Colonic mucosa (tissue), 4 donors: ENCODE measurements around the gene PAPSS2. TPM values are rescaled to one million over a fixed set of nuclear protein-coding genes. Genes with fewer than 3 reads are reported as not detected.

Experiments
- DNase-seq: peaks from one replicate; pipeline ENCODE4 v3.0.0-alpha.2; 2020
- H3K27ac ChIP-seq: fragments of 200-600 bp; one replicate; pipeline ENCODE4 v1.8.0; 2021
- H3K27me3 ChIP-seq: fragments of 200-600 bp; one replicate; pipeline ENCODE4 v1.8.0; 2021
- H3K36me3 ChIP-seq: fragments of 200-600 bp; one replicate; pipeline ENCODE4 v1.8.0; 2021
- H3K4me1 ChIP-seq: fragments of 200-600 bp; one replicate; pipeline ENCODE4 v1.8.0; 2021; ENCODE audit warnings: mild to moderate bottlenecking
- H3K4me3 ChIP-seq: fragments of 200-600 bp; one replicate; pipeline ENCODE4 v1.8.0; 2021
- H3K9ac ChIP-seq, 2 donors: one replicate each; pipeline ENCODE4 v1.7.0; 2013; ENCODE audit warnings: control low read depth in 2 of 2, low read depth in 2 of 2, low read length in 2 of 2
- H3K9me3 ChIP-seq: fragments of 200-600 bp; one replicate; pipeline ENCODE4 v1.8.0; 2021
- intact Hi-C: fragments of 100-400 bp; cut with DNase I; formaldehyde crosslinking; loops from one replicate; pipeline ENCODE4 v1.14.1; 2022
- total RNA-seq, 2 donors: library from RNA; stranded (reverse); fragmentation: NEBNext Ultra II Directional in 1 of 2; extraction: Animal tissue kit (Norgen Biotek cat#: 25700) in 1 of 2; gene quantifications; one replicate each; pipeline ENCODE4 v1.2.1, GENCODE V29; 2021
- TF ChIP-seq, protein P1 (sequence below): fragments of 200-600 bp; IDR thresholded peaks from one replicate; pipeline ENCODE4 v1.8.0; 2022; ENCODE audit warnings: antibody characterized with exemption, mild to moderate bottlenecking
- donor health status: healthy.
- donor health status: DM: no; HTN: no; CAD: no.
- donor health status: DM: no; HTN: no; CAD: no.

The PAPSS2 gene
- total RNA-seq, 2 donors from 2014 or later, result 279 to 310 TPM

DNA sequence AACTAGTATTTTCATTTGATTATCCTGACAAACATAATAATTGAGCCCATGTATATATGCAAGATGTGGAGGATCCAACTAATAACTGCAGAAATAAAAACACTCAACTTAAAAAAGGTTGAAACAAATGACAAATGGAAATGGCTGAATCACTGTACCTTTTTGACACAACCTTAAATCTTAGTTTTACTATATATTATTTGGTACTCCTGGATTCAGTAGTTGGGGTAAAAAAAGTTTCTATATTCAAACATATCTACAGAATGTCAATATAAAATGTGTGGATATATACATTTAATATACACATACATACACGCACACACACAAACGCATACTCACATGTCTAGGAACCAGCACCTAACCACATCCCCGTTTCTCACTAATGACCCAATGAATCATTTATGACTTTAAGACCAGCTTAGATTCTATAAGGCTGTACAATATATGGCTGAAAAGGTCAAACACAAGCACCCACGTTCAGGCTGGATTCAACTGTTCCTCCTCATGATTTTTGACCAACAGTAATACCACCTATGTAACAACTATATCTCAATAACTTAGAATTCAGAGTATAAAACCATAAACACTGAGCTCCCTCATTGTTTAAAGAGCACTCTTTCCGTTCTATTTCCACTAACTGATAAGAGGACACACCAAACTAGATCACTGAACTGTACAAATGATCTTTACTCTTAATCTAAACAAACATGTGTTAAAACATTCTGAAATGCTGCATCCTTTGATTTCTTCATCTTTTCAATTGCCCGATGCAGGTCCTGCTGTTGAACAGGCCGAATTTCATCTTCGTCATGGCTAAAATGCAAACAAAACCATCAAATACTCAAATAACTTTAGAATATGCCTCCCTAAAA, 94.6 kb downstream of the PAPSS2 start:
- intact Hi-C loops, result no loop called here
- no peaks in the 10 kb centered on the region for H3K36me3 ChIP-seq
- no peak overlapping the region for H3K27ac ChIP-seq
- no peaks in the 10 kb centered on the region for H3K27me3 ChIP-seq
- no peak overlapping the region for H3K4me3 ChIP-seq
- H3K9ac ChIP-seq, result no peak overlapping the region
- TF ChIP-seq, protein P1, sequence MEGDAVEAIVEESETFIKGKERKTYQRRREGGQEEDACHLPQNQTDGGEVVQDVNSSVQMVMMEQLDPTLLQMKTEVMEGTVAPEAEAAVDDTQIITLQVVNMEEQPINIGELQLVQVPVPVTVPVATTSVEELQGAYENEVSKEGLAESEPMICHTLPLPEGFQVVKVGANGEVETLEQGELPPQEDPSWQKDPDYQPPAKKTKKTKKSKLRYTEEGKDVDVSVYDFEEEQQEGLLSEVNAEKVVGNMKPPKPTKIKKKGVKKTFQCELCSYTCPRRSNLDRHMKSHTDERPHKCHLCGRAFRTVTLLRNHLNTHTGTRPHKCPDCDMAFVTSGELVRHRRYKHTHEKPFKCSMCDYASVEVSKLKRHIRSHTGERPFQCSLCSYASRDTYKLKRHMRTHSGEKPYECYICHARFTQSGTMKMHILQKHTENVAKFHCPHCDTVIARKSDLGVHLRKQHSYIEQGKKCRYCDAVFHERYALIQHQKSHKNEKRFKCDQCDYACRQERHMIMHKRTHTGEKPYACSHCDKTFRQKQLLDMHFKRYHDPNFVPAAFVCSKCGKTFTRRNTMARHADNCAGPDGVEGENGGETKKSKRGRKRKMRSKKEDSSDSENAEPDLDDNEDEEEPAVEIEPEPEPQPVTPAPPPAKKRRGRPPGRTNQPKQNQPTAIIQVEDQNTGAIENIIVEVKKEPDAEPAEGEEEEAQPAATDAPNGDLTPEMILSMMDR, result no peak
- H3K4me1 ChIP-seq, result no peaks in the 10 kb centered on the region
- no peak for DNase-seq
- no peaks in the 10 kb centered on the region for H3K9me3 ChIP-seq

DNA sequence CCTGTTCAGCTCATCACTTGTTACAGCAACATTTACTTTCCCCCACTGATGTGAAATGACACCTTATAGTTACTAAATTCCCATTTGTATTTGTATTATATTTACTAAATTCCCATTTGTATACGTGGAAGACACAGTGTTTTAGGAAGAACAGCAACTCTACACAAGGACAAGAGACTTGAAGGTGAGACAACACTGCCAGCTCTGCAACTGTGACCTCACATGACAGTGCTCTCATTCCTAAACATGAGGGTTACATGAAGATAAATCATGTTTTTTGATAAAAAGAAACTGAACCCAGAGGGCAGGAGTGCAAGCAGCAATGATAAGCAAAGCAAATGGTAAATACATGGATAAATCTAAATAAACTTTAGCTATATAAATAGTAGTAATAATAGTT, 98.0 kb downstream of the PAPSS2 start:
- Histone ChIP-seq H3K4me3 (no peak overlapping the region), H3K36me3 (no peaks in the 10 kb centered on the region), H3K4me1 (no peaks in the 10 kb centered on the region), H3K9me3 (no peaks in the 10 kb centered on the region), H3K27ac (no peak overlapping the region), H3K27me3 (no peaks in the 10 kb centered on the region), H3K9ac (no peak overlapping the region)
- DNase-seq, result no peak
- intact Hi-C loops, result no loop called here
- TF ChIP-seq, protein P1, result no peak

GRCh38 chr10:87759551-87759950, 99.9 kb downstream of the PAPSS2 start:
- DNase-seq, result no peak
- TF ChIP-seq, protein P1, result no peak
- Histone ChIP-seq H3K4me1 (no peaks in the 10 kb centered on the region), H3K36me3 (no peaks in the 10 kb centered on the region), H3K4me3 (no peak overlapping the region), H3K9me3 (no peaks in the 10 kb centered on the region), H3K27ac (no peak overlapping the region), H3K9ac (no peak overlapping the region), H3K27me3 (no peaks in the 10 kb centered on the region)
- intact Hi-C loops, result no loop called here

DNA sequence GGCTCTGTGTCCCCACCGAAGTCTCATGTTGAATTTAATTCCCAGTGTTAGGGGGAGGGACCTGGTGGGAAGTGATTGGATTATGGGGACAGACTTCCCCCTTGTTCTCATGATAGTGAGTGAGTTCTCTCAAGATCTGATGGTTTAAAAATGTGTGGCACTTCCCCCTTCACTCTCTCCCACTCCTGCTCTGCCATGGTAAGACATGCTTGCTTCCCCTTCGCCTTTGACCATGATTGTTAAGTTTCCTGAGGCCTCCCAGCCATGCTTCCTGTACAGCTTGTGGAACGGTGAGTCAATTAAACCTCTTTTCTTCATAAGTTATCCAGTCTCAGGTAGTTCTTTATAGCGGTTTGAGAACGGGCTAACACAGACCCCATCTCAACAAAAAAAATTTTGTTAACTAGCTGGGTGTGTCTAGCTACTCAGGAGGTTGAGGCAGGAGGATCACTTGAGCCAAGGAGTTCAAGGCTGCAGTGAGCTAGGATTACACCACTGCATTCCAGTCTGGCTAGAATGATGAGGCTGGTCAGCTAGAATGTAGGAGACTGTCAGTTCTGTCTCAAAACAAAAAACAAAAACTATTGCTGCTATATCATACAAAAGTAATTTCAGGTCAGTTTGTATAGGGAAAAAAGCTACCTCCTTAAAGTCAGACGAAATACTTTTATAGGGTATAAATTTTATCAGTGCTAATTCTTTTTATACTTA, 100.7 kb downstream of the PAPSS2 start:
- no peak overlapping the region for H3K27ac ChIP-seq
- no peak overlapping the region for H3K9ac ChIP-seq
- intact Hi-C loops, result no loop called here
- DNase-seq, result no peak
- no peaks in the 10 kb centered on the region for H3K4me1 ChIP-seq
- no peak overlapping the region for H3K4me3 ChIP-seq
- H3K27me3 ChIP-seq, result no peaks in the 10 kb centered on the region
- H3K9me3 ChIP-seq, result no peaks in the 10 kb centered on the region
- H3K36me3 ChIP-seq, result no peaks in the 10 kb centered on the region
- TF ChIP-seq, protein P1, result no peak

DNA sequence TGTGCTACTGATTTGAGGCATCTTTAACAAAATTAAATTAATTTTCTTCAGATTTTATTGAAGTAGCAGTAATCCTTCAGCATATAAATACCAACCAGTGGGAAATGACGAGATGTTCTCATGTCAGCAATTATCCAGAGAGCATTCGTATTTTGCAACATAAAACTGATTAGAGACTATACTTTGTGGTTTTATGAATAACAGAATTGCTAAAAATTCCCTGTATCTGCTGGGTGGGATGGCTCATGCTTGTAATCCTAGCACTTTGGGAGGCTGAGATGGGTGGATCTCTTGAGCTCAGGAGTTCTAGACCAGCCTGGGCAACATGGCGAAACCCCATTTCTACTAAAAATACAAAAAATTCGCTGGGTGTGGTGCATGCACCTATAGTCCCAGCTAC, 101.5 kb downstream of the PAPSS2 start:
- no peaks in the 10 kb centered on the region for H3K36me3 ChIP-seq
- no peaks in the 10 kb centered on the region for H3K4me1 ChIP-seq
- no peaks in the 10 kb centered on the region for H3K9me3 ChIP-seq
- H3K9ac ChIP-seq, result no peak overlapping the region
- no peak overlapping the region for H3K4me3 ChIP-seq
- intact Hi-C loops, result no loop called here
- no peak overlapping the region for H3K27ac ChIP-seq
- no peak for DNase-seq
- TF ChIP-seq, protein P1, result no peak
- no peaks in the 10 kb centered on the region for H3K27me3 ChIP-seq
